Measurements from ENCODE around the gene OR2L5. TPM values are rescaled to one million over a fixed set of nuclear protein-coding genes. Genes with fewer than 3 reads are reported as not detected.

OR2L5 gene, protein sequence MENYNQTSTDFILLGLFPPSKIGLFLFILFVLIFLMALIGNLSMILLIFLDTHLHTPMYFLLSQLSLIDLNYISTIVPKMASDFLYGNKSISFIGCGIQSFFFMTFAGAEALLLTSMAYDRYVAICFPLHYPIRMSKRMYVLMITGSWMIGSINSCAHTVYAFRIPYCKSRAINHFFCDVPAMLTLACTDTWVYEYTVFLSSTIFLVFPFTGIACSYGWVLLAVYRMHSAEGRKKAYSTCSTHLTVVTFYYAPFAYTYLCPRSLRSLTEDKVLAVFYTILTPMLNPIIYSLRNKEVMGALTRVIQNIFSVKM
- polyA plus RNA-seq, result not detected
- long read RNA-seq, donor 1, result 0 reads
- long read RNA-seq, donor 2, result 0 reads
- long read RNA-seq, donor 3, result 0 reads
- long read RNA-seq, donor 4, result 0 reads
- long read RNA-seq, donor 5, result 0 reads
- long read RNA-seq, donor 6, result 0 reads
- long read RNA-seq, donor 7, result 0 reads
- long read RNA-seq, donor 8, result 0 reads
- long read RNA-seq, donor 9, result 0 reads
- long read RNA-seq, donor 10, result 0 reads

DNA sequence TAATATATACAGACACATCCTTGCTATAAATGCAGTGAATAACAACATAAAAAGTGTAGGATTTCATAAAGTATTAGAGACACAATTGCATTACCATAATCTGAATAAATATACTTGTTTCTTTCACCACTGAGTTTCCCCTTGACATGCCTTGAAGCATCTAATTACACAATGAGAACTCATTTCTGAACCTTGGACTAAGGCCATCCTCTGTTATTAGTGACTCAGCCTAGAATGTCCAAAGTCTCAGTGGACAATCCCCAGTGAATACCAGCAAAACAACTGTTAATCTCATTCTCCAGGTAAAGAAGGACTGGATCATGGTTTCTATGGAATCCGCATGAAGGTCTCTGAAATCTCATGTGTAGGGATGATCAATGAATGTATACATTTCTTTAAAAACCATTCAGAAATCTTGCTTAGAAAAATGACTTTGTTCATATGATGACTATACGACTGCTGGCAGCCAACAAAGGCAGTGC lies at the start of gene OR2L5:
OR2L5 (plus strand) TSS at position 432 of the 482 bp plus-strand sequence. CDS start 8,288 bp downstream, outside the sequence.
- no peaks in the 10 kb centered on the region for H3K4me1 ChIP-seq (ENCODE audit: control insufficient read depth in 3 of 3, insufficient read depth in 2 of 3, low read depth in 1 of 3, low read length in 2 of 3)
- no peak for DNase-seq
- no peak within 1 kb of the TSS for H3K4me3 ChIP-seq (ENCODE audit: low read depth in 1 of 3, low read length in 3 of 3)
- H3K27me3 ChIP-seq (ENCODE audit: control insufficient read depth in 3 of 3, insufficient read depth in 3 of 3, low read length in 3 of 3), result no peaks in the 10 kb centered on the region
- FAIRE-seq, result no peak
- H3K9me3 ChIP-seq (ENCODE audit: control insufficient read depth in 2 of 2, insufficient read depth in 1 of 2, low read depth in 1 of 2, low read length in 1 of 2), result peaks cover 0 to 8% of the 10 kb centered on the region in 2 donors
- H3K27ac ChIP-seq (ENCODE audit: low read depth in 1 of 3, low read length in 2 of 3), result no peak within 1 kb of the TSS
- no peaks in the 10 kb centered on the region for H3K36me3 ChIP-seq (ENCODE audit: control insufficient read depth in 3 of 3, insufficient read depth in 2 of 3, low read depth in 1 of 3, low read length in 3 of 3)
- 86 to 92% (median 87%) methylated on average over 2 of the region's 2 CpGs for WGBS, 3 donors

DNA sequence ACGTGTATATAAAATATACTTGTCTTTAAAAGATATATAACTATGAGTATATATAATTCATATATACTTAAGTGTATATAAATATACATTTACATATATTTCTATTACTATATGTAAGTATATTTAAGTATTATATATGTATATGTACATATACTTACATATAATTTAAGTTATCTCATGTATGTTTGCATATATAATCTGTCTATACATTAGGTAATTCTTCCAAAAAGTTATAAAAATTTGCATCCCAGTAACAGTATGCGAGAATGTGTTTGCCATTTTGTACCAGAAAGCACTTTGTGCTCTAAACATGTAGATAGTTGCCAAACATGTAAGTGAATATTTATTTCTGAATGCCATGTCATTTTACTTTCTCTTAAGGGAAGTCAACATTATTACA lies 48.5 kb upstream of the OR2L5 start, which contains the start of gene OR2AK2:
OR2AK2 (plus strand) TSS at position 301 of the 400 bp plus-strand sequence. CDS start 144 bp downstream, outside the sequence.
- no peaks in the 10 kb centered on the region for H3K4me1 ChIP-seq (ENCODE audit: control insufficient read depth in 3 of 3, insufficient read depth in 2 of 3, low read depth in 1 of 3, low read length in 2 of 3)
- no peak within 1 kb of the TSS for H3K27ac ChIP-seq (ENCODE audit: low read depth in 1 of 3, low read length in 2 of 3)
- DNase-seq, result no peak
- 84 to 87% (median 86%) methylated on average over 2 of the region's 2 CpGs for WGBS, 3 donors
- FAIRE-seq, result peak; percentile 96
- H3K27me3 ChIP-seq (ENCODE audit: control insufficient read depth in 3 of 3, insufficient read depth in 3 of 3, low read length in 3 of 3), result no peaks in the 10 kb centered on the region
- peaks cover 2 to 17% of the 10 kb centered on the region in 2 donors for H3K9me3 ChIP-seq (ENCODE audit: control insufficient read depth in 2 of 2, insufficient read depth in 1 of 2, low read depth in 1 of 2, low read length in 1 of 2)
- H3K36me3 ChIP-seq (ENCODE audit: control insufficient read depth in 3 of 3, insufficient read depth in 2 of 3, low read depth in 1 of 3, low read length in 3 of 3), result no peaks in the 10 kb centered on the region
- H3K4me3 ChIP-seq (ENCODE audit: low read depth in 1 of 3, low read length in 3 of 3), result no peak within 1 kb of the TSS

DNA sequence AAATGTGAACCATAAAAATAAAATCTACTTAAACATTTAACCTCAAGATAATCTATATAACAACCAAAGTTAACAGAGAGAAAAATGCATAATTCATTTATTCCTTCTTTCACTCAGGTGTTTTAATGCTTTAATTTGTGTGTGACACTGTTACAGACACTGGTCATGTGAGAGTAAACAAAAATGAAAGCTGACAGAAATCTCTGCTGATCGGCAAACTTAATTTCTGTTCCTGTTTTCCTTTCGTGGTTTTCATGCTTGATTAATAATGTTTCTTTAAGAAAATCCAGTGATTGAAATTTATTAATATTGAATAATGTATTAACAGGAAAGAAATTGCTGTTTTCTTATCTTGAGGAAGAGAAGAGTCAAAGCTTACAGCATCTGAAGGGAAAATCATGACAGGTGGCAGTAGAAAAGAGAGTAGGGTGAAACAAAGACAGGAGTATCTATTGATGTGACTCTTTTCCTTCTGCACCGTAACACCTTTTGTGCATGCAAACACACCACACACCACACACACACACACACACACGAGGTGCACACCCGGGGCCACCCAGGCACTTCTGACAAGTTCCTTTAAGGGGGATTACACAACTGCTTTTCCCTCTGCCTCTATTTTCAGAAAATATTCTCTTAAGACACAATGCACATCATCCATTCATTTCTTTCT lies 46.8 kb upstream of the OR2L5 start:
- DNase-seq (no peak), FAIRE-seq (no peak)
- 61 to 74% (median 69%) methylated on average over 5 of the region's 5 CpGs for WGBS, 3 donors
- Histone ChIP-seq H3K27ac (ENCODE audit: low read depth in 1 of 3, low read length in 2 of 3) (no peak overlapping the region), H3K4me3 (ENCODE audit: low read depth in 1 of 3, low read length in 3 of 3) (no peak overlapping the region), H3K36me3 (ENCODE audit: control insufficient read depth in 3 of 3, insufficient read depth in 2 of 3, low read depth in 1 of 3, low read length in 3 of 3) (no peaks in the 10 kb centered on the region), H3K27me3 (ENCODE audit: control insufficient read depth in 3 of 3, insufficient read depth in 3 of 3, low read length in 3 of 3) (no peaks in the 10 kb centered on the region), H3K9me3 (ENCODE audit: control insufficient read depth in 2 of 2, insufficient read depth in 1 of 2, low read depth in 1 of 2, low read length in 1 of 2) (peaks cover 2 to 17% of the 10 kb centered on the region in 2 donors), H3K4me1 (ENCODE audit: control insufficient read depth in 3 of 3, insufficient read depth in 2 of 3, low read depth in 1 of 3, low read length in 2 of 3) (no peaks in the 10 kb centered on the region)

DNA sequence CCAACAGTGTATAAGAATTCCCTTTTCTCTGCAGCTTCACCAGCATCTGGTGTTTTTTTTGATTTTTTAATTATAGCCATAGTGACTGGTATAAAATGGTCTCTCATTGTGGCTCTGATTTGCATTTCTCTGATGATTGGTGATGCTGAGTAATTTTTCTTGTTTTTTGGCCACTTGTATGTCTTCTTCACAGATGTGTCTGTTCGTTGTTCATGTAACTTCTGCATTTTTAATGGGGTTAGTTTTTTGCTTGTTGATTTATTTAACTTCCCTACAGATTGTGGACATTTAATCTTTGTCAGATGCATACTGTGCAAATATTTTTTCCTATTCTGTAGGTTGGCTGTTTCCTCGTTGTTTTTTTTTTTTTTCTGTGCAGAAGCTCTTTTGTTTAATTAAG lies 20.5 kb upstream of the OR2L5 start:
- DNase-seq, result no peak
- H3K36me3 ChIP-seq (ENCODE audit: control insufficient read depth in 3 of 3, insufficient read depth in 2 of 3, low read depth in 1 of 3, low read length in 3 of 3), result no peaks in the 10 kb centered on the region
- no peak overlapping the region for H3K27ac ChIP-seq (ENCODE audit: low read depth in 1 of 3, low read length in 2 of 3)
- no peaks in the 10 kb centered on the region for H3K27me3 ChIP-seq (ENCODE audit: control insufficient read depth in 3 of 3, insufficient read depth in 3 of 3, low read length in 3 of 3)
- H3K4me3 ChIP-seq (ENCODE audit: low read depth in 1 of 3, low read length in 3 of 3), result no peak overlapping the region
- H3K4me1 ChIP-seq (ENCODE audit: control insufficient read depth in 3 of 3, insufficient read depth in 2 of 3, low read depth in 1 of 3, low read length in 2 of 3), result no peaks in the 10 kb centered on the region
- WGBS, 3 donors, result 40 to 52% (median 49%) methylated on average over 2 of the region's 2 CpGs
- no peak for FAIRE-seq
- H3K9me3 ChIP-seq (ENCODE audit: control insufficient read depth in 2 of 2, insufficient read depth in 1 of 2, low read depth in 1 of 2, low read length in 1 of 2), result peaks cover 0 to 17% of the 10 kb centered on the region in 2 donors

DNA sequence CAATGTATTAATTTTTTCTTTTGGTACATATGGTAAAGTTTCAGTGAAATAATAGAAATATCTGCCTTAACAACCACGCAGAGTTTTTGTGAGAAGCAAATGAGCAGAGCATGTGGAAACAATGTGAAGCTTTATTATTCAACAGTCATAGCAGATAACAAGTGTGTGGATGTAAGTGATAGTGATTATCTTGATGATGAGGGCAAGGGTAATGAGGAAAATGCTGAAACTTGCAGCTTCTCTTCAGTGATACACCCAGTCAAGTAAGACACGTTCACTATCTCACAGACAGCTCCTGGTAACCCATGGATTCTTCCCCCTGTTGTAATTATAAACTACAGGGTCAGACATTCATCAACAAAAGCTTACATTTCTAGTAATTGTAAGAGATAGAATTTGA lies 14.6 kb upstream of the OR2L5 start:
- no peak for FAIRE-seq
- WGBS, 3 donors, result 28 to 43% (median 40%) methylated on average over 2 of the region's 2 CpGs
- no peak overlapping the region for H3K27ac ChIP-seq (ENCODE audit: low read depth in 1 of 3, low read length in 2 of 3)

DNA sequence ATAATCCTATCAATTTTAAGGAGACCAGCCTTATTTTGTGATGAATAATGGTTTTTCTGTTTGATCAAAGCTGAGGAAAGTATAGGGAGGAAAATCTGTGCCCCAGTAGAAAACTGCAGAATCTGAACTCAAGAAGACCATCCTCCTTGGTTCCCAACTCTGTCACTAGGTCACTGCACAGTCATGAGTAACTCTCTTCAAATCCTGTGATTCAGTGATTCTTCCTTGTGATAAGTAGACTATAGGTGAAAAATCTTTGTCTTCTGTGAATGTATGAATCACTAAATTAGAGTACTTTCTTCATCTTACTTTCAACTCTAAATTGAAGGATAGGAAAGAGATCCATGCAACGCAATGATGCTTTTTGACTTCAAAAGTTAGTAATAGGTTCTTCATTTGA lies 13.3 kb upstream of the OR2L5 start:
- Histone ChIP-seq H3K27ac (ENCODE audit: low read depth in 1 of 3, low read length in 2 of 3) (no peak overlapping the region), H3K36me3 (ENCODE audit: control insufficient read depth in 3 of 3, insufficient read depth in 2 of 3, low read depth in 1 of 3, low read length in 3 of 3) (no peaks in the 10 kb centered on the region), H3K27me3 (ENCODE audit: control insufficient read depth in 3 of 3, insufficient read depth in 3 of 3, low read length in 3 of 3) (no peaks in the 10 kb centered on the region), H3K9me3 (ENCODE audit: control insufficient read depth in 2 of 2, insufficient read depth in 1 of 2, low read depth in 1 of 2, low read length in 1 of 2) (peaks cover 0 to 8% of the 10 kb centered on the region in 2 donors), H3K4me3 (ENCODE audit: low read depth in 1 of 3, low read length in 3 of 3) (no peak overlapping the region), H3K4me1 (ENCODE audit: control insufficient read depth in 3 of 3, insufficient read depth in 2 of 3, low read depth in 1 of 3, low read length in 2 of 3) (no peaks in the 10 kb centered on the region)
- DNase-seq (no peak), FAIRE-seq (no peak)
- WGBS, 3 donors, result 82 to 94% (median 86%) methylated on average over 1 of the region's 1 CpG

More for the DNA sequence above, 14.6 kb upstream of the OR2L5 start:
- peaks cover 0 to 6% of the 10 kb centered on the region in 2 donors for H3K9me3 ChIP-seq (ENCODE audit: control insufficient read depth in 2 of 2, insufficient read depth in 1 of 2, low read depth in 1 of 2, low read length in 1 of 2)
- no peak for DNase-seq
- no peak overlapping the region for H3K4me3 ChIP-seq (ENCODE audit: low read depth in 1 of 3, low read length in 3 of 3)
- no peaks in the 10 kb centered on the region for H3K36me3 ChIP-seq (ENCODE audit: control insufficient read depth in 3 of 3, insufficient read depth in 2 of 3, low read depth in 1 of 3, low read length in 3 of 3)
- H3K4me1 ChIP-seq (ENCODE audit: control insufficient read depth in 3 of 3, insufficient read depth in 2 of 3, low read depth in 1 of 3, low read length in 2 of 3), result no peaks in the 10 kb centered on the region
- no peaks in the 10 kb centered on the region for H3K27me3 ChIP-seq (ENCODE audit: control insufficient read depth in 3 of 3, insufficient read depth in 3 of 3, low read length in 3 of 3)

DNA sequence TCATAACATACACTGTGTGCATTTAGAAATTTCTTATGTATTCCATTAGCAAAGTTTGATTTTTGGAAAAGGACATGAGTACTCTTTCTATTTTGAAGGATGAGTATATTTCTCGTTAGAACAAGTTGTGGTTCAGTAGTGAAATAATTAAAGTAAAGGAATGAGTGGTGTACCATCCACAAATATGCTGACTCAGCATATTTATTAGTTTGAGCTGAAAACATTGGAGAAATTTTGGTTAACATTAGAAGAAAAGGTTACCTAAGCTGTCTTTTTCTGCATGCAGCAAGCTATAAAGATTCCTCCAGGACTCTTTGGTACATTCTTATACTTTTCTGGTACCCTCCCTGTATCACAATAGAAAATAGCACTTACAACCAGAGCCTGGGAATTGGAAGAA lies 5.7 kb upstream of the OR2L5 start:
- peaks cover 0 to 16% of the 10 kb centered on the region in 2 donors for H3K9me3 ChIP-seq (ENCODE audit: control insufficient read depth in 2 of 2, insufficient read depth in 1 of 2, low read depth in 1 of 2, low read length in 1 of 2)
- no peak for FAIRE-seq
- no peak overlapping the region for H3K27ac ChIP-seq (ENCODE audit: low read depth in 1 of 3, low read length in 2 of 3)
- H3K27me3 ChIP-seq (ENCODE audit: control insufficient read depth in 3 of 3, insufficient read depth in 3 of 3, low read length in 3 of 3), result no peaks in the 10 kb centered on the region
- WGBS, 3 donors, result 32 to 55% (median 49%) methylated on average over 1 of the region's 1 CpG
- no peak for DNase-seq
- no peak overlapping the region for H3K4me3 ChIP-seq (ENCODE audit: low read depth in 1 of 3, low read length in 3 of 3)
- H3K36me3 ChIP-seq (ENCODE audit: control insufficient read depth in 3 of 3, insufficient read depth in 2 of 3, low read depth in 1 of 3, low read length in 3 of 3), result no peaks in the 10 kb centered on the region
- no peaks in the 10 kb centered on the region for H3K4me1 ChIP-seq (ENCODE audit: control insufficient read depth in 3 of 3, insufficient read depth in 2 of 3, low read depth in 1 of 3, low read length in 2 of 3)

DNA sequence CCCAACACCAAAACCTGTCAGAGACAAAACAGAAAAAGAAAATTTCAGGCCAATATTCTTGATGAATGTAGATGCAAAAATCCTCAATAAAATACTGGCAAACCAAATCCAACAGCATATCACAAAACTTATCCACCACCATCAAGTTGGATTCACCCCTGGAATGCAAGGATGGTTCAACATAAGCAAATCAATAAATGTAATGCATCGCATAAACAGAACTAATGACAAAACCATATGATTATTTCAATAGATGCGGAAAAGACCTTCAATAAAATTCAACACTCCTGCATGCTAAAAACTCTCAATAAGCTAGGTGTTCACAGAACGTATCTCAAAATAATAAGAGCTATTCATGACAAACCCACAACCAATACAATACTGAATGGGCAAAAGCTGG lies 3.8 kb upstream of the OR2L5 start:
- FAIRE-seq (no peak), DNase-seq (no peak)
- 81 to 88% (median 83%) methylated on average over 3 of the region's 3 CpGs for WGBS, 3 donors
- H3K4me1 ChIP-seq (ENCODE audit: control insufficient read depth in 3 of 3, insufficient read depth in 2 of 3, low read depth in 1 of 3, low read length in 2 of 3), result no peaks in the 10 kb centered on the region
- H3K27ac ChIP-seq (ENCODE audit: low read depth in 1 of 3, low read length in 2 of 3), result no peak overlapping the region
- peaks cover 0 to 15% of the 10 kb centered on the region in 2 donors for H3K9me3 ChIP-seq (ENCODE audit: control insufficient read depth in 2 of 2, insufficient read depth in 1 of 2, low read depth in 1 of 2, low read length in 1 of 2)
- no peak overlapping the region for H3K4me3 ChIP-seq (ENCODE audit: low read depth in 1 of 3, low read length in 3 of 3)
- H3K36me3 ChIP-seq (ENCODE audit: control insufficient read depth in 3 of 3, insufficient read depth in 2 of 3, low read depth in 1 of 3, low read length in 3 of 3), result no peaks in the 10 kb centered on the region
- no peaks in the 10 kb centered on the region for H3K27me3 ChIP-seq (ENCODE audit: control insufficient read depth in 3 of 3, insufficient read depth in 3 of 3, low read length in 3 of 3)

Measured in small intestine (tissue), 16 donors.